Activated T-cell treated with anti-CD3 and anti-CD28 coated beads, Interleukin-2, amount 50 U/mL, for 1 hour (primary cell): ENCODE data around the gene MUC21.
"Not testable (repeated sequence)": the region's sequence is repeated elsewhere in the genome, so short reads cannot be mapped to it uniquely, and the experiment has no call there.

Source experiments
- DNase-seq: peaks from one replicate; pipeline ENCODE4 v3.0.0-alpha.2; 2020

Gene MUC21

GRCh38 chr6:30970946-30971345 is 12.6 kb upstream of the MUC21 start:
- DNase-seq, result no peak

DNA sequence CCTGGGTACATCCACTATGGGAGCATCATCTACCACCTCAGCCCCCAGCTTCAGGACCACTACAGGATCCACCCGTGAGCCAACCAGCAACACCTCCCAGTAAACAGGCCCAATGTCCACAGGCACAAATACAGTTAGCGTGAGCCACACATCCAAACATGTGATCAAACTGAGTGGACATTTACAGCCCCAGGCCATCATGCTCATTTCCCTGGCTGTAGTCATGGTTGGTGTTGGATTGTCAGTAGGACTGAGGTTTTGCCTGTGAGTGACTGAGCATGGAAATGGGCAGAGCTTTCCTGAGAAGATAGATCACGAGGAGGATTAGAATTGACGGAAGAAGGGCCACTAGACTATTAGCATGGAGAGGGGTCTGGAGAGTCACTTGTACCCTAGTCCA is 10.7 kb upstream of the MUC21 start:
- DNase-seq, result no peak

DNA sequence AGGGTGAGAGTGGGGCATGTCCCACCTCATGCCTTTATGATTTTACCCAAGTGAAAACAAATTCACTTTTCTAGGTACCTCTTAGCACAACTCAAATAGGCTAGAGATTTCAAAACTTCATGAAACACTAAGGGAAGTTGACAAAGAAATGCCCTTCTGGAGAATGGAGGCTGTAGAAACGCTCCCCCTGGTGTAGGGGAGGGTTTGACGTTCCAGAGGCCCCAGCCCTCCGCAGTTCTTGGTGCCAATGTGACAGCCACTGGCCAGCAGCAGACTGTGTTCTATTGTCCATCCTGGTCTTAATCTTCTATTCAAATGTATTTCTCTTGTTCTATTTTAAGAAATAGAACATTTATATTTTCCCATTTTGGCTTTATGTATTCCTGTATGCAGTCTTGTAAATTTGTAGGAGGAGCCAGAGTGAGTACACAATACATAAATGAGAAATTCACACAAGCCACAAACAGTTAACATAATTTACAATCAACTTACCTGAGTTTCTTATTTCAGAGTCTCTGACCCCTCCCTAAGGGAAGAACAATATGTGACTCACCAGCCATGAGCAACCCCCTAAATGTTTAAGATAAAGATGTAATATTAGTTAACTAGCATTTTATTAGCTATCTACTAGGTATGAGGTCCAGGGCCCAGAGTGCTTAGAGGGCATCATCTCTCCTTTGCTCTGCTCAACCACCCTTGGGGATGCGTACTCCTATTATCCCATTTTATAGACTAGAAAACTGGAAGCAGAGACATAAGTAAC is 8.8 kb upstream of the MUC21 start:
- no peak for DNase-seq

GRCh38 chr6:30979141-30979540 is 4.4 kb upstream of the MUC21 start:
- no peak for DNase-seq

DNA sequence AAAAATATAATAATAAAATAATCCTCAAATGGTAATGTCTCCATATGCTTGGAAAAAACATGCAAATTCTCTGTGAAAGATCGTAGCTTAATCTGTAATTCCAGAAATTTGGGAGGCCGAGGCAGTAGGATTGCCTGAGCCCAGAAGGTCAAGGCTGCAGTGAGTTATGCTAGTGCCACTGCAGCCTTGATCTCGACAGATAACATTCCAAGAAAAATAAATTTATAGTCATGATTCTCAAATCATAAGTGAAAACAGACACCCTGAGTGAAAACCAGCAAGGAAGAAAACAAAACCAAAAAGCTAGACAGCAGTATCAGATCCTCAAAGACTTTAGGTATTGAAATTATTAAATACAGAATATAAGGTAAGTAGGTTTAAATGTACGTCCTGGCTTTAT is 3.8 kb upstream of the MUC21 start:
- no peak for DNase-seq

DNA sequence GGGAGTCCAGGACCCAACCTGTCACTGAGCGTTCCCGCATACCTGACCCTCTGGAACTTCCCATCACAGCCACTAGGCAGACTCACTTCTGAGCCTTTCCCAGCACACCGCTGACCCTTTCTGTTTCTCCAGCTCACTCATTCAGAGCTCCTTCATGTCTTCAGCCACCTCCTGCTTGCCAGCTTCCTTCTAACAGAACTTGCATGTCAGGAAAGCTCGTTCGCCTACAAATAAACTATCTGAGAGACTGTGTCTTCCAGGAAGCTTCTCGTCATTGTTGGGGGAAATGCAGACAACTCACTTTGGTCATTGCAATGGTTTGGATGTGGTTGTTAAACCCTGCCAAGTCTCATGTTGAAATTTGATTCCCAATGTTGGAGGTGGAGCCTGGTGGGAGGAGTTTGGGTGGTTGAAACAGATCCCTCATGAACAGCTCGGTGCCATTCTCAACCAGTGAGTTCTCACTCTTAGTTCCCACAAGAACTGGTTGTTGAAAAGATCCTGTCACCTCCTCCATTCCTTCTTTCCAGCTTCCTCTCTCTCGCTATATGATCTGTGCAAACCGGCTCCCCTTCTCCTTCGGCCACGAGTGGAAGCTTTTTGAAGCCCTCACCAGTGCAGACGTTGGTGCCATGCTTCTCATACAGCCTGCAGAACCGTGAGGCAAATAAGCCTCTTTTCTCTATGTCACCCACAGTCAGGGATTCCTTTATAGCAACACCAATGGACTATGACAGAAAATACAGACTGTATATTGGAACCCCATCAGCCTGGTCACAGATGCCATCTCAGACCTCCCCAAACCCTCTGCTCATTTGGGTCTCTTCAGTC is 1.4 kb upstream of the MUC21 start:
- no peak for DNase-seq

GRCh38 chr6:30985490-30985889 is 2.0 kb downstream of the MUC21 start:
- DNase-seq, result no peak

- no peak for DNase-seq
These were observed 3.8 kb downstream of the MUC21 start for GRCh38 chr6:30987304-30987703.

- no peak for DNase-seq
These were observed 4.8 kb downstream of the MUC21 start for GRCh38 chr6:30988209-30988825.

DNA sequence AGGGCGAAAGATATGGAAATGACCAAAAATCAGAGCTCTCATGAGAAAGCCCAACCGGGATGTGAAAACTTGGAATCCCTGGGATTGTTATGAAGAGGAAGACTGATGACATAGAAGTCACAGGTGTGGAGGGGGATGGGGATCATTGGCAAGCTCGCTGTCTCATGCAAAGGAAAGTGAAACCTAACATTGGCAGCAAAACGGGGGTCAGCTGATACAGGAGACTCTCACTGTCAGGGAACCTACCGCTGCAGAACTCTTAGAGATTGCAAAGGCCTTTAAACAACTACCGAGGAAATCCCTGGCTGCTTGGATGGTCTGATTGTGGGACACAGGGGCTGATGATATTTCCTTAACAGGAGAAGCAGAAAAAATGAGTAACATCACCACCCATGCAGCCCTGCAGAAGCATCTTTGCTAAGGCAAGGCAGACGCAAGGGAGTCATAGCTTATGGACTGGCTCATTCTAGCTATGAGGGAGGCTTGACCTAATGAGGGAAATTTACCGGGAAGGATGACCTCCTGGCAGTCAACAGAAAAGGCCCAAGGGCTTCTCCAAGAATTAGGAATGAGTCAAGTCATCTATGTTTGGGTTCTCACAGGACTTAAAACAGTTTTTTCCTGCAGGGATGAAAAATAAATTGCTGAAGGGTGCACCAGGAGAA is 7.0 kb downstream of the MUC21 start:
- DNase-seq, result no peak

DNA sequence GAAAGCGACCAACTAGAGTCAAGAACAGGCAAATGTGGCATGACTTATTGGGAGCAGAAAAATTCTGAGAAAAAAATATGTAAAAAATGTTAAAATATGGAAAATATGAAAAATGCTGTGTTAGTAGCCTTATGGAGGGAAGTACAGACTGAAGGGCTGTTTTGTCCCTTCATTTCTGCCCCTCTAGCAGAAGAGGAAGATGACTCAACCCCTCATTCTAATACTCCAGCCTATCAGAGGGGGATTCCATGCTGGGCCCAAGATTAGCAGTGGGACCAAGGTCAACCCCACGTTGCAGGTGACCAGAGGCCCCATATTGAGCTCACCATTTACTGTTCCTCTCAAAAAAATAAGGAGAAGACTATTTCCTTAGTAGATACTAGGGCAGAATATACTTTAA is 8.4 kb downstream of the MUC21 start:
- DNase-seq, result no peak

DNA sequence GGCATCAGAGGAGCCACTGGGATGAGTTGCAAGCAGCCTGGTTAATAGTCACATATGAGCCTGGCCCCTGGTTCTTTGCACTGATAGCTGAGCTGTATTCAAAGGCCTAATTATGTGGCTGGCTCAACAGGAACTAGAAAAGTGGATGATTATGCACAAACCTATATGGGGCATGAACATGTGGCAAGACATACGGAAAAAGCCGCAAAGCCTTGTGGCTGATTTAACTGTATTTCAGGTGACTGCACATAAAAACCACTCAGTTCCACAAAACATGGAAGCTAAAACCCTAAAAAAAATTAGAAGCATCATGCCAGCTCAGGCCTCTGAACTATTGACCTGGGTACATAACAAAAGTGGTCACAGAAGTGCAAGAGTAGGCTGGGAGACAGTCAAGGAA is 13.8 kb downstream of the MUC21 start:
- no peak for DNase-seq

DNA sequence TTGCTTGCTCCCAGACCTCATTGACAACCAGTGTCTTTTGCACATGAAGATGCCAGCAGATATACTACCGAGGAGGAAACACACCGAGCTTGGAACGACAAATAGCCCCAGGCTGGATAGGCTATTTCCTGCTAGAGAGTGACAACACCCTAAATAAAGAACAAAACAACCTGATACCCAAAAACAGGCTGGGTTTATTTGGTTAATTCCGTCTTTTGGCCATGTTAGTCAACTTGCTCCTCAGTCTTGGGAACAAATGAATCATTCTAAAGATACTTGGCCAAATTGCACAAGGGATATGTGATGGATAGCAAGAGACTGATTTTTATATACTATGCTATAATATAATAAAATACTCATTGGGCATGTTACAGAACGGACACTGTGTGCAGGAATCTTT is 15.3 kb downstream of the MUC21 start:
- no peak for DNase-seq

DNA sequence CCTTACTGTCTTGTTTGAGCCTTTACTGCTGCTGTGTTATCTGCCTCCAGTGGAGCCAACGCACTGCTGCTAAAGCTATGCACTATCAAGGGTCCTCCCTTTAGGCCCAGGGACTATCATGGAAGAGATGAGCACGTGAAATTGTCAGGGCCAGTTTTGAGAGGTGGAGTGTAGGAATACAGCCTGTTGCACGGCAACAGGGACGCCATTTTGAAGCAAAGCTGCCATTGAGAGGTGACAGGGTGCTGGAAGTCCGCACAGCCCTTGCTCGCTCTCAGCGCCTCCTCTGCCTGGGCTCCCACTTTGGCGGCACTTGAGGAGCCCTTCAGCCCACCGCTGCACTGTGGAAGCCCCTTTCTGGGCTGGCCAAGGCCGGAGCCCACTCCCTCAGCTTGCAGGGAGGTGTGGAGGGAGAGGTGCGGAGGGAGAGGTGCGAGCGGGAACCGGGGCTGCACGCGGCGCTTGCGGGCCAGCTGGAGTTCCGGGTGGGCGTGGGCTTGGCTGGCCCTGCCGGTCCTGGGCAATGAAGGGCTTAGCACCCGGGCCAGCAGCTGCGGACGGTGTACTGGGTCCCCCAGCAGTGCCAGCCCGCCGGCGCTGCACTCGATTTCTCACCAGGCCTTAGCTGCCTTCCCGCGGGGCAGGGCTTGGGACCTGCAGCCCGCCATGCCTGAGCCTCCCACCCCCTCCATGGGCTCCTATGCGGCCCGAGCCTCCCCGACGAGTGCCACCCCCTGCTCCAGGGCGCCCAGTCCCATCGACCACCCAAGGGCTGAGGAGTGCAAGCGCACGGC is 16.7 kb downstream of the MUC21 start:
- DNase-seq, result not testable (repeated sequence)

GRCh38 chr6:31001281-31001888 is 17.9 kb downstream of the MUC21 start:
- no peak for DNase-seq

- DNase-seq, result no peak
These were observed 19.0 kb downstream of the MUC21 start for GRCh38 chr6:31002471-31002870.

DNA sequence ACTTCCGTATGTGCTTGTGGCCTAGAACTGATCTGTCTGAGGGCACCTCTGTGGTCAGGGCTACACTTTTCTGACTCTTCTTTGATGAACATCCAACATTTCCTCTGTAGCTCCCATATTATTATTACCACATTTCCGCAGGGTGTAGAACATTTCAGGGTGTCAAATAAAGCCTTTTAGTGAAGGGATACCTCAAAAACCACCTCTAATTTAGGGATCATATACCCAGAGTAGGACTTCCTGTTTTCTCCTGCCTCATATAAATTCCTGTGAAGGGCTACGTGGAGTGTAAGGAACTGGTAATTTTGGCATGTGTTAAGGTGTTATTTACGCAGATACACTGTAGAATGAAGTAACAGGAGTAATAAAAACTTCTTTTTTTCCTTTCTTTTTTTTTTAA is 21.3 kb downstream of the MUC21 start:
- DNase-seq, result no peak

DNA sequence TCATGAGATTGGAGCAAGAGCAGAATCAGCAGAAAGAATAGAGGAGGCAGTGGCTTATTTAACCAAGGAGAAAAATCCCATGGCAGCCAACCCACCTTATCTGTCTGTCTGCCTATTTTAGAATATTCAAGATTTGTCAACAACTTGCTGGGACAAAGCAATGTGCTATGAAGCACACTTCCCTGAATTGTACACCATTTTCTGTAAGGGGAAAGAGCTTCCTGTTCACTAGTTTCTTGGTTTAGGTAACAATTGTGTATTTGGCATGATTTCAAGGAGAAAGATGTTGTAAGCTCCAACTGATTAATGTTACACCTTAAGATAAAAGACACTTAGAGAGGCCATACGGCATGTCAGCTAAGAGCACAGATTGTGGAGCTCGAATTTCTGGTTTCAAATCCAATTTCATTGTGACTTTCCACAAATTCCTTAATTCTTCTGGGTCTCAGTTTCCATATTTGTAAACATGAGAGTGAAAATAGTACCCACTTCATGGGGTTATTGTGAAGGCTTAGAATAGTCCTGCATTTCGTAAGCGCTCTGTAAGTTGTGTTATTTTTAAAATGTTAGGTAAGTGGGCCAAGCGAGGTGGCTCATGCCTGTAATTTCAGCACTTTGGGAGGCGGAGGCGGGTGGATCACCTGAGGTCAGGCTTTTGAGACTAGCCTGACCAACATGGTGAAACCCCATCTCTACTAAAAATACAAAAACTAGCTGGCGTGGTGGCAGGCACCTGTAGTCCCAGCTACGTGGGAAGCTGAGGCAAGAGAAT is 21.9 kb downstream of the MUC21 start:
- no peak for DNase-seq

GRCh38 chr6:31007694-31008093 is 24.2 kb downstream of the MUC21 start:
- DNase-seq, result no peak

- no peak for DNase-seq
These were observed 24.6 kb downstream of the MUC21 start for GRCh38 chr6:31008165-31008564.

GRCh38 chr6:31009731-31010130 is 26.2 kb downstream of the MUC21 start:
- DNase-seq, result no peak
